Nephron progenitor cell (in vitro differentiated cells): Measurements from ENCODE around the gene KCNT1.

Source experiments
- DNase-seq: peaks from one replicate; pipeline ENCODE4 v3.0.0; 2021
- H3K27ac Mint-ChIP-seq: 2 replicates; pipeline ENCODE4 v1.8.0; 2021; ENCODE audit warnings: mild to moderate bottlenecking, moderate library complexity, mixed read lengths
- H3K27me3 Mint-ChIP-seq: 2 replicates; pipeline ENCODE4 v1.8.0; 2021; ENCODE audit warnings: mild to moderate bottlenecking, low read depth, mixed read lengths; ENCODE audit not compliant: poor library complexity
- H3K36me3 Mint-ChIP-seq: 2 replicates; pipeline ENCODE4 v1.8.0; 2021; ENCODE audit warnings: low read depth, mixed read lengths
- H3K4me1 Mint-ChIP-seq: 2 replicates; pipeline ENCODE4 v1.8.0; 2021; ENCODE audit warnings: mixed read lengths
- H3K4me3 Mint-ChIP-seq: 2 replicates; pipeline ENCODE4 v1.8.0; 2021; ENCODE audit warnings: mild to moderate bottlenecking, moderate library complexity, mixed read lengths
- H3K9me3 Mint-ChIP-seq: 2 replicates; pipeline ENCODE4 v1.8.0; 2021; ENCODE audit warnings: mild to moderate bottlenecking, moderate library complexity, mixed read lengths
- TF ChIP-seq, protein P1 (sequence below): fragments of 200-600 bp; sonication (generic); IDR thresholded peaks from 2 replicates; pipeline ENCODE4 v1.5.0; 2021; ENCODE audit warnings: antibody characterized with exemption

The KCNT1 gene

DNA sequence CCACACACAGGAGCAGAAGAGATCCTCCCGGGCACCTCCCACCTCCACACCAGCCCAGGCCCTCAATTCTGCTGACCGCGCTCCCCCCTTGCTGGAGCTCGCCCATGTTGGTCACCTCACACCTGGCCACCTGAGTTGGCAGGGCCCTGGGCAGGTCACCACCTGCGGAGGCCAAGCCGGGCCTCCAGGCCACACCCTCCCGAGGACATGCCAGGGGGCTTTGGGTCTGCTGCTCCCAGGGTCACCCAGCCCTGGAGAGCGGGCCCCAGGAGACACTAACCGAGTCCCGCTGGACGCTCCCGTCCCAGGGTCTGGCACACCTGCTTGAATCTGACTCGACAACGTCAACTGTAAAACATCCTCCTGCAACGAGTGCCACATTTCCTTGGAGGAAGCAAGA lies 4.8 kb upstream of the KCNT1 start:
- Mint-ChIP-seq H3K9me3 (no peaks in the 10 kb centered on the region), H3K4me3 (no peak overlapping the region), H3K27ac (no peak overlapping the region), H3K27me3 (peaks cover 33% of the 10 kb centered on the region), H3K36me3 (no peaks in the 10 kb centered on the region), H3K4me1 (peaks cover 22% of the 10 kb centered on the region)
- TF ChIP-seq, protein P1, sequence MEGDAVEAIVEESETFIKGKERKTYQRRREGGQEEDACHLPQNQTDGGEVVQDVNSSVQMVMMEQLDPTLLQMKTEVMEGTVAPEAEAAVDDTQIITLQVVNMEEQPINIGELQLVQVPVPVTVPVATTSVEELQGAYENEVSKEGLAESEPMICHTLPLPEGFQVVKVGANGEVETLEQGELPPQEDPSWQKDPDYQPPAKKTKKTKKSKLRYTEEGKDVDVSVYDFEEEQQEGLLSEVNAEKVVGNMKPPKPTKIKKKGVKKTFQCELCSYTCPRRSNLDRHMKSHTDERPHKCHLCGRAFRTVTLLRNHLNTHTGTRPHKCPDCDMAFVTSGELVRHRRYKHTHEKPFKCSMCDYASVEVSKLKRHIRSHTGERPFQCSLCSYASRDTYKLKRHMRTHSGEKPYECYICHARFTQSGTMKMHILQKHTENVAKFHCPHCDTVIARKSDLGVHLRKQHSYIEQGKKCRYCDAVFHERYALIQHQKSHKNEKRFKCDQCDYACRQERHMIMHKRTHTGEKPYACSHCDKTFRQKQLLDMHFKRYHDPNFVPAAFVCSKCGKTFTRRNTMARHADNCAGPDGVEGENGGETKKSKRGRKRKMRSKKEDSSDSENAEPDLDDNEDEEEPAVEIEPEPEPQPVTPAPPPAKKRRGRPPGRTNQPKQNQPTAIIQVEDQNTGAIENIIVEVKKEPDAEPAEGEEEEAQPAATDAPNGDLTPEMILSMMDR: no peak
- no peak for DNase-seq

DNA sequence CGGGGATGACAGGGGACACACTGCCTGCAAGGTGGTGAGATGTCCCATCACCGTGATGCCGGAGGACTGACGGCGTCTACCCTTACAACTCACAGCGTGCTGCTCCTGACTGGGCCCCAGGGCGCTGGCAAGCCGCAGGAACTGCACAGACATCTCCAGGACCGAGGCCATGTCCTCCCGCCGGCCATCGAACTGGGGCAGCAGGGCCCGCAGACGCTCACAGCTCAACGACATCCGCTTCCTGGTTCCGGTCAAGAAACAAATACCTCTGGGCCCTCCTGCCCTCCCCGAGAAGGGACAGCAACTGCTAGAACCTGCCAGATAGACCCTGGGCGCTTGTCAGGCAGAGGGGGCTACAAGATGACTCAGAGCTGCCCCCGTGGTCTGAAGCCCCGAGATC lies 3.7 kb upstream of the KCNT1 start:
- peaks cover 18% of the 10 kb centered on the region for H3K4me1 Mint-ChIP-seq
- no peaks in the 10 kb centered on the region for H3K9me3 Mint-ChIP-seq
- H3K4me3 Mint-ChIP-seq: no peak overlapping the region
- H3K36me3 Mint-ChIP-seq: no peaks in the 10 kb centered on the region
- no peak for DNase-seq
- peaks cover 35% of the 10 kb centered on the region for H3K27me3 Mint-ChIP-seq
- TF ChIP-seq, protein P1: no peak
- no peak overlapping the region for H3K27ac Mint-ChIP-seq

DNA sequence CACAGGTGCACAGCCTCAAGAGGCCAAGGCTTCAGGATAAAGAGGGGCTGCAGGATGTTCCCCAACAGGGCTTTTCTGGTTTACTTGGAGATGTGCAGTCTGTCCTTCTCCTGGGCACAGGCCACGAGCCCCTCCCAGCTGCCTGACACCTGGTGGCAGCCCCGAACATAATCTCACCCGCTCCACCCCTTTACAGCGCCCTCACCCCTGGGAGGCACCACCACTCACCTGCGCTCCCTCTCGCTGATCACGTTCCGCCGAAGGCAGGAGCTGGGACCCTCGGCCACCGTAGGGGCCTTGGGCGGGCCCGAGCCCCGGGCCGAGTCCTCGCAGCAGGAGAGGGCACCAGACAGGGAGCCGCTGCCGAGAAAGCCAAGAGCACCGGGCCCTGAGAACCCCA lies 3.2 kb upstream of the KCNT1 start:
- peaks cover 40% of the 10 kb centered on the region for H3K27me3 Mint-ChIP-seq
- no peak overlapping the region for H3K27ac Mint-ChIP-seq
- no peaks in the 10 kb centered on the region for H3K36me3 Mint-ChIP-seq
- TF ChIP-seq, protein P1: no peak
- H3K4me1 Mint-ChIP-seq: peaks cover 13% of the 10 kb centered on the region
- no peak overlapping the region for H3K4me3 Mint-ChIP-seq
- no peaks in the 10 kb centered on the region for H3K9me3 Mint-ChIP-seq
- DNase-seq: no peak

DNA sequence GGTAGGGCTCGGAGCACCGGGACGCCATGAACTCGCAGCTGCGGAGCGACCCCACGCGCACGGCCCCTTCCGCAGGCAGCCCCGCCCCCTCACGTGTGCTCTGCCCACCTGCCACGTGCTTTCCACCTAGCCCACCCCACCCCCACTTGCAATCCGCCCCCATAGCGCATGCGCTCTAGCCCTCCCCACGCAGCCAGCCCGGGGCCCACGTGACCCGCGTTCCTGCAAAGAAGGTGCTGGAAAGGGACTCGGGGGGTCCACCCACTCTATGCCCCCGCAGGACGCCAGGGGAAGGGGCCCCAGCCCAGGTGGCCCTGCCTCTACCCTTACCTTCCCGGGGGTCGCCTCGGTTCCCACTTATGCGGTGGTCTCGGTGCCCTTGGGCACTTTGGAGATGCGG lies 2.5 kb upstream of the KCNT1 start, which contains the start of gene SOHLH1:
Gene SOHLH1 (minus strand): TSS at position 42 of the 400 bp plus-strand sequence. CDS start 14 bp downstream, at position 28.
- DNase-seq: no peak
- Mint-ChIP-seq H3K4me1 (peaks cover 6% of the 10 kb centered on the region), H3K36me3 (no peaks in the 10 kb centered on the region), H3K27ac (no peak within 1 kb of the TSS), H3K9me3 (no peaks in the 10 kb centered on the region), H3K4me3 (no peak within 1 kb of the TSS), H3K27me3 (peaks cover 47% of the 10 kb centered on the region)
- TF ChIP-seq, protein P1: no peak

DNA sequence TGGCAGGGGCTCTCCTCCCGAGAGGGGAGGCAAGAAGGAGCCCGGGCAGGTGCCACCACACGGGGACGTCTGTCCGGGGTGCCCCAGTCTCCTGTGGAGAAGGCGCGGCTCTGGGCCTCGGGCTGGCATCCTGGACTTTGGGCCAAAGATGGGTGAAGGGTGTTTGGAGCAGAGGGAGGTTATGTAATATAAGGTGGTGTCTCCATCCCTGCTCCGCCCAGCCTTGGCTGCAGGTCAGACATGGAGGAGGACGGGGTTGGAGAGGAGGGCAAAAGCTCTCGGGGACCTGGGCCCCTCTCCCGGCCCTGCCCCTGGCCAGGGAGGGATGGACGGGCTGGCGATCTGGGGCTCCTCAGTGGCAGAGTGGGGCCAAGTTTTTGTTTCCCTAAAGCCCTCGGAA lies 1.5 kb upstream of the KCNT1 start:
- DNase-seq: no peak
- Mint-ChIP-seq H3K9me3 (no peaks in the 10 kb centered on the region), H3K4me1 (peaks cover 4% of the 10 kb centered on the region), H3K36me3 (no peaks in the 10 kb centered on the region), H3K4me3 (no peak overlapping the region), H3K27me3 (peaks cover 57% of the 10 kb centered on the region), H3K27ac (no peak overlapping the region)
- TF ChIP-seq, protein P1: no peak

DNA sequence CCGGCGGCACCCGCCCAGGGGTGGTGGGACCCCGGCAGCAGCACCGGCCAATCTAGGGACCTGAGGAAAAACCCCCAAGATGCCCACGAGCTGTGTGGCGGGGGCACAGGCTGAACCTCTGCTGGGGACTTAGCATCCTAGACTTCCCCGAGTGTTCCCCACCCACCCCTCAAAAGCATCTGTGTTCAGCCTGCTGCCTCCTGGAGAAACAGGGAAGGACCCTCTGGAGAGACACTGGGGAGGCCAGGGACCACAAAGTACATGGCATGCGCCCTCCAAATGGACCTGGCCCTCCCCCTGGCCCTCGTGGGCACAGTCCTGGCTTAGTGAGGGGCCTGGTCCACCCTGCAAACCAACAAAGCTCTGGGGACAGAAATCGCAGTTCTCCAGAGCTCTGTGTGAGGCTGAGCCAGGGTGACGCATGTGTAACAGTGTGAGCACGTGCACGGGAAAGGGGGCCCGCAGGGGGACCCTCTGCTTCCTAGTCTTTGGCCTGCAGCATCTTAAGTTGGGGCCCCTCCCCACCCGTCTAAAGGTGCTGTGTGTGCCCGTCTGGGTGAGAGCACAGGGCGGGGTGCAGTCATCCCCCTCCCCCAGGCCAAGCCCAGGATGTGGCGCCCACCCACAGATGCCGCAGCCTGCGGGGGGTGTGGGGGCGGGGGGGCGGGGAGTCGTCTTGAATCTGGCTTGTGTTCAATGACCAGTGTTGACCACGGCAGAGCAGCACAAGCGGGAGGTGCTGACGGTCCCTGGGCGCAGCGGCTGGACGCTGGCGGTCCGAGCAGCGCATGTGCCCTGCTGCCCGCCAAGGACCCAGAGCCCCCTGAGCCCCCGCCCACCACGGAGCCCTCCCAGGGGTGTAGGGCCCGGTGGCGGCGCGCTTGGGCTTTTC lies 672 bp upstream of the KCNT1 start:
- Mint-ChIP-seq H3K4me3 (no peak overlapping the region), H3K27ac (no peak overlapping the region), H3K4me1 (peaks cover 4% of the 10 kb centered on the region), H3K36me3 (no peaks in the 10 kb centered on the region), H3K9me3 (no peaks in the 10 kb centered on the region), H3K27me3 (peaks cover 59% of the 10 kb centered on the region)
- DNase-seq: no peak
- TF ChIP-seq, protein P1: no peak
